ENCODE data around the gene FXYD4.
A peak's percentile ranks its signal among the peaks of the same experiment; 100 is the strongest.

Gene FXYD4

DNA sequence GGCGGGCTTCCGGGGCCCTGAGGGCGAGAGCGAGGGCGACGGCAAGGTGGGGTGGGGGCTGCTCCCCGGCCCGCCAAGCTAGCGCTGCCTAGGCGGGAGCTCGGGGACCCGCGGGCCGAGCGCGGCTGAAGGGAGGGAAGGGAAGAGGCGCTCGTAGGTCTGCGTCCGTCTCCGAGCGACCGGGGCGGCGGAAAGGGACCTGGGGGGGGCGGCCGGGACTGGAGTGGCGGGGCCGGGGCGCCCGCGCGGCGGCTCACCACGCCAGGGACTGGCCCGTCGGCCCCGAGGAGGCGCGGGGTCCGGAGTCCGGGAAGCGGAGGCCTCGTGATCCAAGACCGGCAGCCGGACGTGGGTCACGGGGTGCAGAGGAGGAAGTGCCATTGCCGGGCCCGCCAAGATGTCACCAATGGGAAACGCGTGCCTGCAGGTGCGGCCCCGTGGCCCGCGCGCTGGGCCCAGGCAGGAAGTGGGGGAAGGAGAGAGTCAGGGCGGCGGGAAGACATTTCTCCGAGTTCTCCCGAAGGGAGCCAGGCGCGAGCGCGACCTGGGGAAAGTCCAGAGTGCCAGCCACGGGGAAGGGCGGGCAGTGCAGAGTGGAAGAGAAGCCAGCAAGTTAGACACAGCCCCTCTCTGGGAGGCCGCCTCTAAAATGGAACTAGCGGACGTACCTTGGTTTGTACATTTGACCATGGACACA is 25.6 kb downstream of the FXYD4 start:
- DNase-seq, result peak; percentile 53

DNA sequence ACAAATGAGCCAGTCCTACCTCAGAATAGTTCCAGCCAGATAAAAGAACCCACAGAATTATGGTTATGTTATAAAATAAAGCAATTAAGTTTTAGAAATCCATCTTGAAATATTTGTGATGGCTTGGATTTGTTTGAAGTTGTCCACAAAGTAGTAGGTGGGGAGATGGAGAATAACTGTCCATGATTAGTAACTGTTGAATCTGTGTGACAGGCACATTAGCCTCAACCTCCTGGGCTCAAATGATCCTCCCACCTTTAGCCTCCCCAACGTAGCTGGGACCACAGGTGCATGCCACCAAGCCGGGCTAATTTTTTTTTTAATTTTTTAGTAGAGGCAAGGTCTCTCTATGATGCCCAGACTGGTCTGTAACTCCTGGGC is 27.5 kb downstream of the FXYD4 start:
- no peak for DNase-seq

DNA sequence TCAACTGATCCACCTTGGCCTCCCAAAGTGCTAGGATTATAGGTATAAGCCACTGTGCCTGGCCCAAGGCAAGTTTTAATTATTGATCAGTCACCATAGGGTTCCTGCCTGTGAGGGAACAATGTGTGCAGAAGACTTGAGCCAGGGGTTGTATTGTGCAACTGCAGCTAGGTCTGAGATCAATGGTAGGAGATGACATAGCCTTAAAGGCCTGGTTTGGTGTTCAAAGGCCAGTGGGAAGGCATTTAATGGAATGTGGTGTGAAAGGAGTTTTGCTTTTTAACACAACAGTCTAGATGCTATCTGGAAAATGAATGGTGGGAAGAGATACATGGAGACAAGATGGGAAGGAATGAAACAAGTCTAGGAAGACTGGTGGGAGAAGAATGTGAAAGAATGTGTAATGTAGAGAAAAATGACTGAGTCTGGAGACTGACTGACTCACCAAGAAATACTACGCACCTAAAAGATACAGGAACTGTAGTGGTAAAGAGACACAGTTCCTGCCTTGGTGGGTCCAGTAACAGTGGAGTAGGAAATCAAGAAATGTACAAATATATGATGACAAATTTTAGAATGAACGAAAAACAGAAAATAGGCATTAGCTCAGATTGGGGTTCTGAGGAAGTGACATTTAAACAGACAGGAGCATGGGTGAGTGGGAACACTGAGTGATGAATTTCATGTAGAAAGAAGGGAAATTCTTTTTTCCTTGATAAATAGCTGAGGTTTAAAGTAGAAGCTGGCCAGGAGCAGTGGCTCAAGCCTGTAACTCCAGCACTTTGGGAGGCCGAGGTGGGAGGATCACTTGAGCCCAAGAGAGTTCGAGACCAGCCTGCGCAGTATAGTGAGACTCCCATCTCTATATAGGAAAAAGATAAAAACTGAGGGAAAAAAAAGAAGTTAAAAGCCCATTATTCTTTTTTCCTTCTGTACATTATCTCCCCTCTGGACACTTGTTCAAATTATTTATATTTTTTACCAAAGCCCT is 28.2 kb downstream of the FXYD4 start:
- no peak for DNase-seq

DNA sequence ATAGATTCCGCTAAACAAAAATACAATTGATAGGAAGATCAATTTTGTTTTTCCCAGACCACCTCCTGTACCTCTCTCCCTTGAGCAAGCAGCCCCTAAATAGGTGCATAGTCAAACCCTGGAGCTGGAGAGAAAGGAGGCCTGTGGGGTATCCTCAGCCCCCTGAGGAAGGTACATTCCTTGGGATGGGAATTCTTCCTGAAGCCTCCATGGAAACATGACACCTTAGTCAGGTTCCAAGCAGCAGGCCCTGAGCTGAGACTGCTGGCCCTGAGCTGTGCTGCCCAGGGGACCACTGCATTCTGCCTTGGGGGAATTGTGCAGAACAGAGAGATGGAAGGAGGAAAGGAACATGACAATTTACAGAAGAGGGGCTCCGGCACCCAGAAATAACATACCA is 30.2 kb downstream of the FXYD4 start:
- DNase-seq, result no peak

DNA sequence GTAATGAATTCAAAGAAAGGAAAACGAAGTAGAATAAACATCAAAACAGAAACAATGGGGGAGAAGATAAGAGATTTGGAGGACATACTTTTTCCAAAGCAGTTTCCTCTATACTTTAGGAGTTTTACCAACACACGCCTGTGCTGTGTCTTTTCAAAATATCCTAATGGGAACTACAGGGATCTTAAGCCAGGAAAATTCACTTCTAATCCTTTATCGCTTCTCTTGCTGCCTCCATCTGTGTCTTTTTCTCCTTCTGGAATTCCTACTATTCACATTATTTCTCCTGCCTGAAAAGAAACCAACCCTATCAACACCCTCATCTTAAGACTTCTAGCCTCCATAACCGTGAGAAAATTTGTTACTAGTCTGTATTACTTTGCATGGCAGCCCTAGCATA is 30.7 kb downstream of the FXYD4 start:
- DNase-seq, result no peak

DNA sequence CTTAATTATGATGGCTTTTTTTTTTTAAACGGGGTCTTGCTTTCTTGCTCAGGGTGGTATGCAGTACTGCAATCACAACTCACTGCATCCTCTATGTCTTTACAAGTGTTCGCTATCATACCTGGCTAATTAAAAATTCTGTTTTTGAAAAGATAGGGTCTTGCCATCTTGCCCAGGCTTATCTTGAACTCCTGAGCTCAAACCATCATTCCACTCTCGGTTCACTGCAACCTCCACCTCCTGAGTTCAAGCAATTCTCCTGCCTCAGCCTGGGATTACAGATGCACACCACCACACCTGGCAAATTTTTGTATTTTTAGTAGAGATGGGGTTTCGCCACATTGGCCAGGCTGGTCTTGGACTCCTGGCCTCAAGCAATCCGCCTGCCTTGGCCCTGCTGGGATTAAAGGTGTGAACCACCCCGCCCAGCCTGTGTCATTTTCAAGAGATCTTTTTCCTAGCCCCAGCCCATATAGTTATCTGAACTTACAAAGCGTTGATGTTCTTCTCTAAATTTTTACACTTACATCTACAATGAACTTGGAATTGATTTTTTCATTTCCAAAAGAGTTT is 31.5 kb downstream of the FXYD4 start:
- DNase-seq, result no peak

DNA sequence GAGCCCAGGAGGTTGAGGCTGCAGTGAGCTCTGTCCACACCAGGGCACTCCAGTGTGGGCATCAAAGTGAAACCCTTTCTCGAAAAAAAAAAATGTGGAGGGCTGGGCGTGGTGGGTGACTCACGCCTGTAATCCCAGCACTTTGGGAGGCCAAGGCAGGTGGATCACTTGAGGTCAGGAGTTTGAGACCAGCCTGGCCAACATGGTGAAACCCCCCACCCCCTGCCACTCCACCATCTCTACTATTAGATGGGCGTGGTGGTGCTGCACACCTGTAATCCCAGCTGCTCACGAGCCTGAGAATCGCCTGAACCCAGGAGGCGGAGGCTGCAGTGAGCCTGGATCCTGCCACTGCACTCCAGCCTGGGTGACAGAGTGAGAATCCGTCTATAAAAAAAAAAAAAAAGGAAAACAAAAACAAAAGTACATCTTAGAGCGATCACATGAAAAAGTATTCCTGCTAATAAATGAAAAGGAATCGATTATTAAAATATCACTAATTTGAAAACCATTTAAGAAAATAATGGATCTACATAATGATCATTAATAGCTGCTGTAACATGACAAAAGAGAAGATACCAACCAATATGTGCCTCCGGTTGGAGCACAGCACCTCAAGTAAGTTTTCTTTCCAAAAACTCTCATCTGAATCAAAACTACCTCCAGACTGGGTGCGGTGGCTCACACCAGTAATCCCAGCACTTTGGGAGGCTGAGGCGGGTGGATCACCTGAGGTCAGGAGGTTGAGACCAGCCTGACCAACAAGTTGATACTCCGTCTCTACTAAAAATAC is 32.7 kb downstream of the FXYD4 start:
- DNase-seq, result no peak

DNA sequence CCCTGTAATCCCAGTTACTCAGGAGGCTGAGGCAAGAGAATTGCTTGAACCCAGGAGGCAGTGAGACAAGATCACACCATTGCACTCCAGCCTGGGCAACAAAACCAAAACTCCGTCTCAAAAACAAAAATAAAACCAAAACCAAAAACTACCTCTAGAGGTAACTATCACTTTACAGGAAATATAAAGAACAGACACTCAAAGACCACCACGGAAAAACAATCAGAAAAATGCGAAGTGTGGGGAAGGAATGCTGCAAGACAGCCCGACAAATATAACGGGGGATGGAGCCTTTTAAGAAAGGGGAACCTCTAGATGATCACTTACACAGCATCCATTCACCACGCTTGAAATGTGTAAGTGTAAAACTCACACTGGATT is 33.3 kb downstream of the FXYD4 start:
- no peak for DNase-seq

DNA sequence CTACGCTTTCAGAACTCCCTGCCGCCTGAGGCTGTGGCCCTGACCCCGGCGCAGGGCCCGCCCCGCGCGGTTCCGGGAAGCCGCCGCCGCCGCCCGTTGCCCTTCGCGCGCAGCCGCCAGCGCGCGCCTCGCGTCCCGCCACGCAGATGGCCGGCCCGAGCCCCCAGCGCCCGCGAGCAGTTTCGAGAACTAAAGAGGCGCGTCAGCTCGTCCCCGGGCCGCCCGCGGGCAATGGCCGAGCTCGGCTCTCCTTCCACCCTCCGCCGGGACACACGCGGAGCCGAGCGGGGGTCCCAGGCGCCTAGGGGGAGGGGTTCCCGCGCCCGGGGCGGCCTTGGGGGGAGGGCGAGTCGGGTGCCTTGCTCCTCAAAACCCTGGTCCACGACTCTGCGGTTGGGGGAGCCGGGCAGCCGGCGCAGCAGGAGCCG is 35.7 kb downstream of the FXYD4 start:
- no peak for DNase-seq

DNA sequence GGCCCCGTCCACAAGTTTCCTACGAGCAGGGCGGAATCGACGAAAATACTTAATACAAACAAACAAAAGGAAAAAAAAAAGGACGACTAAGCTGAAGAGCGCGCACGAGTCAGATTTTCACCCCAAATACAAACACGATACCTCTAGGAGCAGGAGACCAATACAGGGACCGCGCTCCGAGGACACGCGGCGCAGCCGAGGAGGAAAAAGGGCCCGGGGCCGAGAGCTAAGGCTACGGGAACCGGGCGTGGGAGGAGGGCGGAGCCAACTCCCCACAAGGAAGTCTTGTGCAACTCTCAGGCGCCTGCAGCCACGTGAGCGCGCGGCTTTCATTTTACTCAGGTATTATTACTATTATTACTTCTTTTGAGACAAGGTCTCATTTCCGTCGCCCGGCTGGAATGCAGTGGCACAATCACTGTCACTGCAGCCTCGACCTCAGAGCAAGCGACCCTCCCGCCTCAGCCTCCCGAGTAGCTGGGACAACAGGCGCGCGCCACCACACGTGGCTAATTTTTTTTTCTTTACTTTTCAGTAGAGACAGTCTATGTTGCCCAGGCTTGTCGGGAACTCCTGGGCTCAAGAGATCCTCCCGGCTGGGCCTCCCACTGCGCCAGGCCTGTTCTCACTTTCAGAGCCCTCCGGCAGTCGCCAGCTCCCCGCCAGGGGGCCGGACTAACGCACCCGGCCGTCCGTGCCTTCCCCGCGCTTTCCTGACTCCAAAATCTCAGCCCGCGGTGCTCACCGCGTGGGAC is 36.3 kb downstream of the FXYD4 start:
- DNase-seq, result peak; percentile 60

DNA sequence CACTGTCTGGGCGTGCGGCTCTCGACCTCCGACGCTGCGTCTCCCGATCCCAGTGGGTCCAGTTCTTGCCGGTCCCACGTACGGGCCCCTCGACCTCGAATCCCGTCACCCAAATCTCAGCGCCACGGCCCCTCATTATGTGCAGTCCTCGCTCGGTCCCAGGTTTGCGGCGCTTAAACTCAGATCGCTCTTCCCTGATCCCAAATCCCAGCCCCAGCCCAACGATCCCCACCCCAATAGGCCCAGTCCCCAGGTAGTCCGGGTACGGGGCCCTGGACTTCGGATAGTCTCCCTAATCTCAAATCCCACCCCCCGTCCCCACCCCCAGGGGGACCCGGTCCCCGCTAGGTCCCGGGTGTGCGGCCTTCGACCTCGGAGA is 36.9 kb downstream of the FXYD4 start:
- DNase-seq, result no peak

DNA sequence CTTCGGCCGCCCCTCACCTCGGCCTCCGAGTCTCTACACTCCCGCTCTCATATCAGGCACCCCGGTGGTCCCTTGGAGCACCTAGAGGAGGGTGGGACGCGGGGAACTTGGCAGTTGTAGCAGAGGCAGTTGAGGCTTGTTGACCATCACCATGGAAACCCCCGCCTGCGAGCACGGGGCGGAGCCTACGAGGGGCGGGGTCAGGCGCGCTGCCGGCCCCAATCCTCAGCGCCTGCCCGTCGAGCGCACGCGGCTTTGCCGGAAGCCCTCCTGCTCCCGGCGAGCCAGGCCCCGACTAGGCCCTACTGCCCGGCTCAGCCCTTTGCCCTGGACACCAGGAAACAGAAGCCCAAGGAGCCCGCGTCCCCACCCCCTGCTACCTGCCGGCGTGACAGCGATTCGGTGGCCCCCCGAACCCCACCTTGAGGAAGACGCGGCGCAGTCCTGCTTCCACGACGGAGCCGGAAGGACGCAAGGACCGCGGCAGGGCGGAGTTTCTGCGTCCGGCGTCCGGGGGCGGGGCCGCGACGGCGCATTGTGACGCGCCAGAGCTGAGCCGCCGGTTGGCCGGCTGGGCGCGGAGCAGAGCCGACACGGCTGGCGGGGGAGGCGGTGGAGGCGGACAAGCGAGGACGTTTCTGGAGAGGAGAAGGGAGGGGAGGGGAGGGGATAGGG is 37.4 kb downstream of the FXYD4 start, which contains the start of gene HNRNPF:
Gene HNRNPF (minus strand): TSS at position 477 of the 675 bp plus-strand sequence. CDS start 21,302 bp downstream, outside the sequence.
- DNase-seq, result peak; percentile 98

DNA sequence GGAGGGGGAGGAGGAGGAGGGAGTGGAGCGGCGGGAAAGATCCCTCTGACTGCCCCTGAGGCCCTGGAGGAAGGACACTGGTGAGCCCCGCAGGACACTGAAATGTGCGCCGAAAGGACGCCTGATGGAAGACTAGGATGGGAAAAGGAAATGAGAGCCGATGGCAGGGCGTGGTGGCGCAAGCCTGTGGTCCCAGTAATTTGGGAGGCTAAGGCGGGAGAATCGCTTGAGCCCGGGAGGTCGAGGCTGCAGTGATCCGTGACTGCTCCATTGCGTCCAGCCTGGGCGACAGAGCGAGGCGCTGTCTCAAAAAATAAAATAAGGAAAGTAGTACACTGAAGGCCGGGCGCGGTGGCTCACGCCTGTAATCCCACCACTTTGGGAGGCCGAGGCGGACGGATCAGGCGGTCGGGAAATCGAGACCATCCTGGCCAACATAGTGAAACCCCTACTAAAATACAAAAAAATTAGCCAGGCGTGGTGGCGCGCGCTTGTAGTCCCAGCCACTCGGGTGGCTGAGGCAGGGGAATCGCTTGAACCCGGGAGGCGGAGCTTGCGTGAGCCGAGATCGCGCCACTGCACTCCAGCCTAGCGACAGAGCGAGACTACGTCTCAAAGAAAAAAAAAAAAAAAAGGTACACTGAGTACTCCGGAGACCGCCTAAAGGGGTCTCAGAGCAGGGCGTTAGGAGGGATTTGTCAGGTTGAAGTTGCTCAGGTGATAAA is 38.1 kb downstream of the FXYD4 start:
- DNase-seq, result peak; percentile 83

DNA sequence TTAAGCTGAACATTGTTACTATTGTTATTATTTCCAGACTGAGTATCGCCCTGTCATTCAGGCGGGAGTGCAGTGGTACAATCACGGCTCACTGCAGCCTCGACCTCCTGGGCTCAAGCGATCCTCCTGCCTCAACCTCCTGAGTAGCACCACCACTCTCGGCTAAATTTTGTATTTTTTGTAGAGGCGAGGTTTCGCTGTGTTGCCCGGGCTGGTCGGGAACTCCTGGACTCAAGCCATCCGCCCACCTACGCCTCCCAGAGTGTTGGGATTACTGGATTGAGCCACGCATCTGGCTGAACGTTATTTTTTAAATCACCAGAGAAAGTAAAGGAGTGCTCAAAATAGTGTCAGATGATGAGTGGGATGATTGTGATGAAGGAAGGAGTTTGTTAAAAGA is 38.9 kb downstream of the FXYD4 start:
- DNase-seq, result no peak

DNA sequence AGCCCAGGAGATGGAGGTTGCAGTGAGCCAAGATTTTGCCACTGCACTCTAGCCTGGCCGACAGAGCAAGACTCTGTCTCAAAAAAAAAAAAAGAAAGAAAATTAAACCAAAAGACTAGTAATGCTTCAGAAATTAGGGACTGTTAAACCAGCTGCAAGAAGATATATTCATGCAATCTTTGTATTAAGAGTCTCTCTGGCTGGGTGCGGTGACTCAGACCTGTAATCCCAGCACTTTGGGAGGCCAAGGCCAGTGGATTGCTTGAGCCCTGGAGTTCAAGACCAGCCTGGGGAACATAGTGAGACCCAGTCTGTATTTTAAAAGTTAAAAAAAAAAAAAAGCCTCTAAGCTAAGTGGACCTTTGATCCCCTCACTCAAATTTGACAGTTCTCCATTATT is 40.1 kb downstream of the FXYD4 start:
- DNase-seq, result no peak

DNA sequence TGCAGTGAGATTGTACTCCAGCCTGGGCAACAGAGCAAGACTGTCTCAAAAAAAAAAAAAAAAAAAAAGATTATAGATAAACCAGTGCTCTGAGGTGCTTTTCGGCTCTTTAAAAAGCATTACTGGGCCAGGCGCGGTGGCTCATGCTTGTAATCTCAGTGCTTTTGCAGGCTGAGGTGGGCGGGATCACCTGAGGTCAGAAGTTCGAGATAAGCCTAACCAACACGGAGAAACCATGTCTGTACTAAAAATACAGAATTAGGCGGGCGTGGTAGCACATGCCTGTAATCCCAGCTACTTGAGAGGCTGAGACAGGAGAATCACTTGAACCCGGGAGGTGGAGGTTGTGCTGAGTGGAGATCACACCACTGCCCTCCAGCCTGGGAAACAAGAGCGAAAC is 44.1 kb downstream of the FXYD4 start:
- DNase-seq, result no peak

DNA sequence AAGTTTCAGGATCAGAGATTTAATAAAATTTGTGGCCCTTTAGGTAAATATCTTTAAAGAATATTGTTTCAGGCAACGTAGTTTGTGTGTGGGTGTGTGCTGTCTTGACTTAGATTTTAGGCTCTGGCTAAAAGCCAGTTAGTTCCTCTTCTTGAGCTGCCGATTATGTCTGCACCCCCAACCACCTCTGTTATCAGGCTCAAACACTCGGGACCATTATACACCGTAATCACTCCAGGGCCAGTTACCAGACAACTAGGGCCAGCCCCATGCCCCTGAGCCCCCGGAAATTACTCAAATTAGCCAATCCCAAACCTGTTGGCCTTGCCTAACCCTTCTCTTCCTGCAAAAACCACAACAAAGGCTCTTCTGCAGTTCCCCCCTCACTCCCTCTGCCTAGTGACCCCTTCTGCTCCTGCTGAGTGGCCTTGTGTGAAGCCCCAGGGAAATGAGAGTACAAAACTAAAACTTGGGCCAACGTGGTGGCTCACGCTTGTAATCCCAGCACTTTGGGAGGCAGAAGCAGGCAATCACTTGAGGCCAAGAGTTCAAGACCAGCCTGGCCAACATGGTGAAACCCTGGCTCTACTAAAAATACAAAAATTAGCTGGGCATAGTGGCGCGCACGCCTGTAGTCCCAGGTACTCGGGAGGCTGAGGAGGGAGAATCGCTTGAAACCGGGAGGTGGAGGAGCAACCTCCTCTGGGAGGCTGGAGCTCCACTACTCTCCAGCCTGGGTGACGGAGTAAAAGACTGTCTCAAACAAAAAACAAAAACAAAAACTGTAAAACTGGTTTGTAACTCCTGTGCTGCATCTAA is 46.7 kb downstream of the FXYD4 start:
- DNase-seq, result peak; percentile 91

DNA sequence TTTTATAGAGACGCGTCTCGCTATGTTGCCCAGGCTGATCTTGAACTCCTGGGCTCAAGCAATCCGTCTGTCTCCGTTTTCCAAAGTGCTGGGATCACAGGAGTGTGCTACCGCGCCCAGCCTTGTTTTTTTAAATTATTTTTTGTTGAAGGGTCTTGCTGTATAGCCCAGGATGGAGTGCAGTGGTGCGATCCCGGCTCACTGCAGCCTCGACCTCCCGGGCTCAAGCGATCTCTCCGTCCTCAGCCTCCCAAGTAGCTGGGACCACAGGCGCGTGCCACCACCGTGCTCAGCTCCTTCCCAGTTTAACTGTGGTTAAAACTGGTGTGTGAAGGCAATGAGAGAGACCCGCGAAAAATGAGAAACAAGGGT is 48.5 kb downstream of the FXYD4 start:
- DNase-seq, result no peak

DNA sequence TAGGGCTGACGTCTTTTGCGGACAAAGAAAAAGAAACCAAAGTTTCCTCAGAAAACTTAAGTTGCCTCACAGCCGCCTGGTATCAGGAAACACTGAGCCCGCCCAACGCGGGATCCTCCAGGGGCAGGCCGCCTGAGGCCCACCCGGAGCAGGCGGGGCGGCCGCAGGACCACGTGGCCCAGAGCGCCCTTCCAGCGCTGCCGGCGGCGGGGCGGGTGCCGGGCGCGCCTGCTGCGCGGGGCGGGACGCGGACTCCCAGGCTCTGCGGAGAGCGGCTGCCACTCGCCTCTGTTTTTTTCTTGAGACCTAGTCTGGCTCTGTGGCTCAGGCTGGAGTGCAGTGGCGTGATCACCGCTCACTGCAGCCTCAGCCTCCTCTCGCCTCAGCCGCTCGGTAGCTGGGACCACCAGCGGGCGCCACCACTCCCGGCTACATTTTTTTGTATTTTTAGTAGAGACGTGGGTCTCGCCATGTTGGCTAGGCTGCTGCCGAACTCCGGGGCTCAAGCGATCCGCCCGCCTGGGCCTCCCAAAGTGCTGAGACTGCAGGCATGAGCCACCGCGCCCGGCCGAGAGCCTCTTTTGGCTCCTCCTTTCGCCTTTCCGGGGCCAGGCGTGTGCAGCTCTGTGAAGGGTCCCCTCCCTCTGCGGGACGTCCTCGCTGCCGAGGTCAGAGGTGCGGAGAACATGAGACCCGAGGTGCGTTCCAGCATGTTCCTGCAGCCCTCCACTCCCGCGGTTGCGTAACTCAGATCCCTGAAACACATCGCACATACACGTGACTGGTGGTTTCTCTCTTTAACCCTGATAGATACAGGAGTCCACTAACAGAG is 49.1 kb downstream of the FXYD4 start:
- peak; percentile 59 for DNase-seq

All from KG1 (cell line).